HG02840 (cell line): ENCODE results near the gene PDE1C.

Experiments used
- ATAC-seq: cut with Tn5 transposase; IDR thresholded peaks from one replicate; pipeline ENCODE4 v1.9.1; 2021; ENCODE audit warnings: mild to moderate bottlenecking, moderate library complexity, moderate number of reproducible peaks; ENCODE audit not compliant: unreplicated experiment, low FRiP score

The PDE1C gene

GRCh38 chr7:32070406-32071360, at the start of gene PDE1C:
PDE1C (minus strand) TSS chr7:32070407.
- ATAC-seq: no peak

- ATAC-seq: no peak
Observed at GRCh38 chr7:32119790-32120196, 49.6 kb upstream of the PDE1C start.

GRCh38 chr7:32117837-32118236, 47.6 kb upstream of the PDE1C start:
- ATAC-seq: no peak

- ATAC-seq: no peak
Observed at GRCh38 chr7:32116436-32116835, 46.2 kb upstream of the PDE1C start.

- ATAC-seq: no peak
Observed at GRCh38 chr7:32115831-32116230, 45.6 kb upstream of the PDE1C start.

- ATAC-seq: no peak
Observed at GRCh38 chr7:32108651-32109050, 38.4 kb upstream of the PDE1C start.

GRCh38 chr7:32104766-32105165, 34.6 kb upstream of the PDE1C start:
- no peak for ATAC-seq

GRCh38 chr7:32103361-32103760, 33.2 kb upstream of the PDE1C start:
- ATAC-seq: no peak

GRCh38 chr7:32102432-32102873, 32.2 kb upstream of the PDE1C start:
- ATAC-seq: no peak

GRCh38 chr7:32100407-32100907, 30.2 kb upstream of the PDE1C start:
- no peak for ATAC-seq

- no peak for ATAC-seq
Observed at GRCh38 chr7:32094516-32094915, 24.3 kb upstream of the PDE1C start.

GRCh38 chr7:32093415-32094408, 23.5 kb upstream of the PDE1C start:
- no peak for ATAC-seq

- ATAC-seq: no peak
Observed at GRCh38 chr7:32092346-32092745, 22.1 kb upstream of the PDE1C start.

- ATAC-seq: no peak
Observed at GRCh38 chr7:32091608-32092210, 21.5 kb upstream of the PDE1C start.

- ATAC-seq: no peak
Observed at GRCh38 chr7:32089678-32090077, 19.5 kb upstream of the PDE1C start.

- ATAC-seq: no peak
Observed at GRCh38 chr7:32089256-32089655, 19.0 kb upstream of the PDE1C start.

- no peak for ATAC-seq
Observed at GRCh38 chr7:32088451-32088881, 18.3 kb upstream of the PDE1C start.

GRCh38 chr7:32079510-32079909, 9.3 kb upstream of the PDE1C start:
- ATAC-seq: no peak

- no peak for ATAC-seq
Observed at GRCh38 chr7:32078824-32079223, 8.6 kb upstream of the PDE1C start.

- ATAC-seq: no peak
Observed at GRCh38 chr7:32077806-32078205, 7.6 kb upstream of the PDE1C start.
